Stimulated activated CD4-positive, alpha-beta T cell treated with anti-CD3 and anti-CD28 coated beads, Interleukin-2, amount 100 ng/mL, for 48 hours (primary cell): ENCODE measurements around the gene PLS1.
"Not testable (repeated sequence)": the region's sequence is repeated elsewhere in the genome, so short reads cannot be mapped to it uniquely, and the experiment has no call there.

Experiments used
- DNase-seq, 2 donors: peaks; one replicate each; pipeline ENCODE4 v3.0.0-alpha.2; 2020

The PLS1 gene

DNA sequence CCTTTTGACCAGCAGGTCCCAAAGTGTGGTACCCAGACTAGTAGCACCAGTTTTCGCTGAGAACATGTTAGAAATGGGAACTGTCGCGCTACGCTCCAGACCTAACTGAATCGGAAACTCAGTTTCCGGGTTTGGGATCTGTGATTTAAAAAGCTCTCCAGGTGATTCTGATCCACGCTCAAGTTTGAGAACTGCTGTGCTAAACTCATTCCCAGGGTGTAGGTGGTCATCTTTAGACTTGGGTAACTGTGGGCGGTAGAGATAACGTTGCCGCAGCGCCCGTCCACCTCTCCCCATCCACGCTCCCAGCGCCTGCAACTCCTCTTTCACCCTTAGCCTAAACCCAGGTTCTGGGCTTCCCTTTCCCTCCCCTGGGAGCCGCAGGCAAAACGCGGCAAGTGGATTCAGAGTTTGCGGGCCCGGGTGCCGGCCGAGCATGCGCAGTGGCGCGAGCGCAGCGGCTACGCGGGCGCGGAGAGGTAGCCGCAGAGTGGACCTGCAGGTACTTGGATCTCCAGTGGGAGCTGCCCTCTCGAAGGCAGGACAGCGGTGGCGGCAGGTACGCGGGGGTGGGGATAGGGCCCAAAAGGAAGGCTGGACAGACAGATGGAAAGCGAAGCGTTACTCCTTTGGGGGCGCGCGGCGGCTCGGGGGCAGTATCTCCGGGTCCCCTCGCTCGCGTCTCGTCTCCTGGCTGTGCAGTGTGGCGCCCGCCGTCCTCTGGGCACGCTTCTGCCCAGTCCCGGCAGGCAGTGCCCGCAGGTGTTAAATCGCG is at the start of gene PLS1:
TSS of gene PLS1 (plus strand) at position 443 of the 775 bp plus-strand sequence. CDS start 67,845 bp downstream, outside the sequence.
- peak; percentile 84 to 87 for DNase-seq

- DNase-seq, result no peak
These were observed 46.2 kb upstream of the PLS1 start for GRCh38 chr3:142549986-142550385.

DNA sequence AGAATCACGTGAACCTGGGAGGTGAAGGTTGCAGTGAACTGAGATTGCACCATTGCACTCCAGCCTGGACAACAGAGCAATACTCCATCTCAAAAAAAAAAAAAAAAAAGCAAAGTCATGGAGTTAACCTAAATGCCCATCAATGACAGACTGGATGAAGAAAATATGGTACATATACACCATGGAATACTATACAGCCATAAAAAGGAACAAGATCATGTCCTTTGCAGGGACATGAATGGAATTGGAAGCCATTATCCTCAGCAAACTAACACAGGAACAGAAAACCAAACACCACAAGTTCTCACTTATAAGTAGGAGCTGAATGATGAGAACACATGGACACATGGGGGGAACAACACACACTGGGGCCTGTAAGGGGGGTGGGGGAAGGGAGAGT is 43.6 kb upstream of the PLS1 start:
- DNase-seq, result not testable (repeated sequence)

- DNase-seq, result no peak
These were observed 42.5 kb upstream of the PLS1 start for GRCh38 chr3:142553741-142554140.

GRCh38 chr3:142560118-142560517 is 36.1 kb upstream of the PLS1 start:
- DNase-seq, result no peak

- no peak for DNase-seq
These were observed 32.6 kb upstream of the PLS1 start for GRCh38 chr3:142563496-142563997.

- DNase-seq, result no peak
These were observed 30.1 kb upstream of the PLS1 start for GRCh38 chr3:142566096-142566495.

GRCh38 chr3:142568393-142569017 is 27.7 kb upstream of the PLS1 start:
- DNase-seq, result no peak

DNA sequence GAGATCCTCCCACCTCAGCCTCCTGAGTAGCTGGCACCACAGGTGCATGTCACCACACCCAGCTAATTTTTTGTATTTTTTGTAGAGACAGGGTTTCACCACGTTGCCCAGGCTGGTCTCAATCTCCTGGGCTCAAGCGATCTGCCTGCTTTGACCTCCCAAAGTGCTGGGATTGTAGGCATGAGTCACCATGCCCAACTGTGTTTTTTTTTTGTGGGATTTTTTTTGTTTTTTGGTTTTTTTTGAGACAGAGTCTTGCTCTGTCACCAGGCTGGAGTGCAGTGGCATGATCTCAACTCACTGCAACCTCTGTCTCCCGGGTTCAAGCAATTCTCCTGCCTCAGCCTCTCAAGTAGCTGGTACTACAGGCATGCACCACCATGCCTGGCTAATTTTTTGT is 26.8 kb upstream of the PLS1 start:
- not testable (repeated sequence) for DNase-seq

DNA sequence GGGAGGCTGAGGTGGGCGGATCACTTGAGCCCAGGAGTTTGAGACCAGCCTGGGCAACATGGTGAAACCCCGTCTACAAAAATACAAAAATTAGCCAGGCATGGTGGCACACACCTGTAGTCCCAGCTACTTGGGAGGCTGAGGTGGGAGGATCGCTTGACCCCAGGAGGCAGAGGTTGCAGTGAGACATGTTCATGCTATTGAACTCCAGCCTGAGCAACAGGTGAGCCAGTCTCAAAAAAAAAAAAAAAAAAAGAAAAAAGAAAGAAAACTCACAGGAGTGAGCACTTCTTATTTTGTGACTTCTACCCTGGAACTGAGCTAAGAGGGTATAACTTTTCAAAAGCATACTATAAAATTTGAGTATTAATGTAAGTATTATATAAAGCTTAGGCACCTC is 22.0 kb upstream of the PLS1 start:
- DNase-seq, result not testable (repeated sequence)

- no peak for DNase-seq
These were observed 21.5 kb upstream of the PLS1 start for GRCh38 chr3:142574665-142575064.

DNA sequence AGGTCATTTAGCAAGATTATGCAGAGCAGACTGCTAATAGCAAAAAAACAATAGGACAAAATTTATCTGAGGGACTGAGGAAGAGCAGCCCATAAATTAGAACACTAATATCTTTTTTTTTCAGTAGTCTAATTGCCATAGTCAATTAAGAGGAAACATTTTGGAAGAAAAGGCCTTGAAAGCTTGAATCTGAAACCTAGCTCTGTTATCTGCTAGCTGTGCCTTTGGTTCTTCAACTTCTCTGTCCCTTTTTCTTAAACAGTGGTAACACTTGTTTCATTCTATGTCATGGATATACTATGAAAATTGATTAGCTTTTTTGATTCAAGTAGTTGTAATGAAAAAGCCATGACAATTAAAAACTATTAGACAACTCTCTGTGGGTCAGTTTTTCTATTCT is 19.4 kb upstream of the PLS1 start:
- no peak for DNase-seq

- no peak for DNase-seq
These were observed 18.4 kb upstream of the PLS1 start for GRCh38 chr3:142577696-142578328.

DNA sequence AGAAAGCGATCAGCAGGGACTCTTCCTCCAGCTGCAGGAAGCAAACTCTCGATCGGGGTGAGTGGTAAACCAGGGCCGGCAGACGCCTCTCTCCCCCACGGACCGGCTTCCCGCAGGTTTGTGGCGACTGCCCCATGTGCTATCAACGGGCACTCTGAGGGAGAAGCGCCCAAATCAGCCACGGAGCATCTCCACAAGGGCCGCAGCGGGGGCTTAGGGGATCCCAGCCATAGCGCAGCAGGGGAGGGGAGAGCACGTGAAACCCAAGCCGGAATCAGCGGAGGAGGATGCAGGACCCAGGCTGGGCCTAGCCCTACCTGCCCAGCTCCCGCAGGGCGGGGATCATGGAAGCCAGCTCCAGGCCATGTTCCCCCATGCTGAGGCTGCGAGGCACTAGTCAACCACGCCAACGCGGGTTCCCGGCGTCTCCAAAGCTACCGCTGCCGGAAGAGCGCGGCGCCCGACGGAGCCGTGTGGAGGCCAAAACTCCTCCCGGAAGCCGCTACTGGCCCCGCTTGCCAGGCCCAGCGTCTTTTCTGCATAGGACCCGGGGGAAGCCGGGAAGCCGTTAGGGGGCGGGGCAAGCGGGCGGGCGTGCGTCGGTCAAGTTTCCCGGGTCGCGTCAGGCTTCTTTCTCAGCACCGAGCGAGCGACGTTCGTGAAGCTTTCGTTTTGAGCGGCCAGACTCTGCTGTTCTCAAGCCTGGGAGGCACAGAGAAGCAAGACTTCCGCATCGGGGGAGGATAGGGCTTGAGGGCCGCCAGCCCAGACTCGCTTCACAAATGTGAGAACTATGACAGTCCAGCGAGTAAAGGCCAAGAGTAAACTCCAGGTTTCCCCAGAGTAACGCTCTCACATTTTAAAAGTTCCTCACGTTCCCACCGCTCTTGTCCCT is 17.6 kb upstream of the PLS1 start, which contains the start of gene ATR:
TSS of gene ATR (minus strand) at position 405 of the 895 bp plus-strand sequence. CDS start at position 376, 29 bp downstream.
- DNase-seq, result peak; percentile 92 to 94

- DNase-seq, result no peak
These were observed 16.2 kb upstream of the PLS1 start for GRCh38 chr3:142580061-142580423.

DNA sequence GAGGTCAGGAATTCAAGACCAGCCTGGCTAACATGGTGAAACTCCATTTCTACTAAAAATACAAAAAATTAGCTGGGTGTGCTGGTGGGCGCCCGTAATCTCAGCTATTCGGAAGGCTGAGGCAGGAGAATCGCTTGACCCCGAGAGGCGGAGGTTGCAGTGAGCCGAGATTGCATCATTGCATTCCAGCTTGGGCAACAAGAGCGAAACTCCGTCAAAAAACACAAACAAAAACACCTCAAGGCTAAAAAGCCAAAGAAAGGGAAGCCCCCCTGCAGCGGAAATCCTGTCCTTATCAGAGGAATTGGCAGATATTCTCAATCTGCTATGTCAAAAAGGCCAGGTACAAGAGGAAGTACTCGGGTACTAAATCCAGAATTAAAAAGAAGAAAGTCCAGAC is 15.1 kb upstream of the PLS1 start:
- DNase-seq, result not testable (repeated sequence)

- peak in 1 of 2 donors; percentile 13 for DNase-seq
These were observed 9.3 kb upstream of the PLS1 start for GRCh38 chr3:142586803-142587406.

- DNase-seq, result no peak
These were observed 7.5 kb upstream of the PLS1 start for GRCh38 chr3:142588703-142589102.

GRCh38 chr3:142592268-142592667 is 3.9 kb upstream of the PLS1 start:
- DNase-seq, result not testable (repeated sequence)

- no peak for DNase-seq
These were observed 1.1 kb upstream of the PLS1 start for GRCh38 chr3:142595141-142595540.

DNA sequence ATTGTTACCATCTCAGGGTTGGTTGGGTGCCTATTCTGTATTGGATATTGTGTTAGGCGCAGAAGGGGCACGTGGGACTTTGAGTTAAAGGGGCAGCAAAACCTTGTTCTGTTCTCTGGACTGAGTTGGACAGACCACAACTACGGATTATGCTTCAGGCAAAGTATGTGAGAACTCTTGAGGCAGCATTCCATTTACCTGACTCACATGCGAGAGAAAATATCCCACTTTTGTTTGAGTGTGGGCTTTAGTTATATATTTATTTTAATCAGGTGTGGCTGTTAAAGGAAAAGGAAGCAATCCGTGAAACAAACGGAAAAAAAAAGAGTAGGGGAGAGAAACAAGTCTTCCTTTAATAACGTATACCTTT is 627 bp upstream of the PLS1 start:
- no peak for DNase-seq

DNA sequence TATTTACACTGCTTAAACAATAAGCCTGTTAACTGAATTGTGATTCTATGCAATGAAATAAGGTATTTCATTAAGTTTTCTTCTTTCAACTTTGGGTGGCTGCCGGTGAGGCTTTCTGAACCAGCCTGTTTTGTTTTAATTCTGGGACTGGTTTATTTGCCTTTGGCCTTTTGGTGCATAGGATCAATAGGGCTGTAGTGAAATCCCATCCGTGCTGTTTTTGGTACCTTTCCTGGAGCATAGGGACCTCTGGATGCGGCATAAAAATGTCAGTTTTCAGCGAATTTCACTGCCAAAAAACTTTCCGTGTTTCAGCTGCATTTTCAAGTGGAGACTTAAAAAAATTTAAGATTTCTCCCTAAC is 514 bp downstream of the PLS1 start:
- no peak for DNase-seq
